Measurements from ENCODE around the gene GRIA4. TPM values are rescaled to one million over a fixed set of nuclear protein-coding genes. Genes with fewer than 3 reads are reported as not detected.

The GRIA4 gene
- total RNA-seq, 2 experiments from 2014 or later, result not detected

GRCh38 chr11:105790840-105791239, 181.0 kb downstream of the GRIA4 start:
- no peaks in the 10 kb centered on the region for H3K9me3 Mint-ChIP-seq
- no peaks in the 10 kb centered on the region for H3K4me1 Mint-ChIP-seq
- POLR2A ChIA-PET, result no interaction called here
- CTCF ChIA-PET, result no interaction called here
- no peaks in the 10 kb centered on the region for H3K27me3 Mint-ChIP-seq
- no peak overlapping the region for H3K4me3 Mint-ChIP-seq
- no peak overlapping the region for H3K27ac Mint-ChIP-seq
- no peaks in the 10 kb centered on the region for H3K36me3 Mint-ChIP-seq (ENCODE audit: low read depth)
- DNase-seq, result no peak

- Mint-ChIP-seq H3K4me1 (no peaks in the 10 kb centered on the region), H3K27ac (no peak overlapping the region), H3K9me3 (no peaks in the 10 kb centered on the region), H3K27me3 (no peaks in the 10 kb centered on the region), H3K4me3 (no peak overlapping the region), H3K36me3 (ENCODE audit: low read depth) (no peaks in the 10 kb centered on the region)
- DNase-seq, result no peak
- ChIA-PET CTCF (no interaction called here), POLR2A (no interaction called here)
These were observed 183.2 kb downstream of the GRIA4 start for GRCh38 chr11:105793092-105793491.

DNA sequence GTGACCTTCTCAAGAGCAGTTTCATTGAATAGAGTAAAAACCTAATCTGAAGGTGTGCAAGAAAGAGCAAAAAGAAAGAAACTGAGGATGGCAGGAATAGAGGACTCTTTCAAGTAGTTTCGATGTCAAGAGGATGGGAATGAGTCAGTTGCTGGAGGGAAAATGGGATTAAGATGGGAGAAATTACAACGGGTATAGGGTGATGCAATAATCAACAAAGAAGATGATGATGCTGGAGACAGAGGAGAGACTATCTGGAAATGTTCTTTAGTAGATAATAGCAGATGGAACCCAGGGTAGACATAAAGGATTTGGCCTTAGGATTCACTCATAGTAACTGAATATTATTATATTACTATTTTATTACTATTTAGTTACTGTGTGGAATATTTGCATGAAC, 189.4 kb downstream of the GRIA4 start:
- Mint-ChIP-seq H3K4me1 (no peaks in the 10 kb centered on the region), H3K27ac (no peak overlapping the region), H3K36me3 (ENCODE audit: low read depth) (no peaks in the 10 kb centered on the region), H3K27me3 (no peaks in the 10 kb centered on the region), H3K4me3 (no peak overlapping the region), H3K9me3 (no peaks in the 10 kb centered on the region)
- DNase-seq, result no peak
- CTCF ChIA-PET, result no interaction called here
- POLR2A ChIA-PET, result no interaction called here

GRCh38 chr11:105799728-105800462, 190.0 kb downstream of the GRIA4 start:
- DNase-seq, result no peak
- POLR2A ChIA-PET, result no interaction called here
- Mint-ChIP-seq H3K4me3 (no peak overlapping the region), H3K27me3 (no peaks in the 10 kb centered on the region), H3K36me3 (ENCODE audit: low read depth) (no peaks in the 10 kb centered on the region), H3K27ac (no peak overlapping the region), H3K4me1 (no peaks in the 10 kb centered on the region), H3K9me3 (no peaks in the 10 kb centered on the region)
- CTCF ChIA-PET, result no interaction called here

GRCh38 chr11:105802390-105802789, 192.5 kb downstream of the GRIA4 start:
- DNase-seq, result no peak

GRCh38 chr11:105811242-105811641, 201.4 kb downstream of the GRIA4 start:
- Mint-ChIP-seq H3K9me3 (no peaks in the 10 kb centered on the region), H3K36me3 (ENCODE audit: low read depth) (no peaks in the 10 kb centered on the region), H3K4me3 (no peak overlapping the region), H3K27ac (no peak overlapping the region), H3K4me1 (no peaks in the 10 kb centered on the region), H3K27me3 (no peaks in the 10 kb centered on the region)
- CTCF ChIA-PET, result no interaction called here
- POLR2A ChIA-PET, result no interaction called here
- no peak for DNase-seq

More at GRCh38 chr11:105802390-105802789, 192.5 kb downstream of the GRIA4 start:
- ChIA-PET CTCF (no interaction called here), POLR2A (no interaction called here)
- Mint-ChIP-seq H3K36me3 (ENCODE audit: low read depth) (no peaks in the 10 kb centered on the region), H3K27me3 (no peaks in the 10 kb centered on the region), H3K27ac (no peak overlapping the region), H3K9me3 (no peaks in the 10 kb centered on the region), H3K4me3 (no peak overlapping the region), H3K4me1 (no peaks in the 10 kb centered on the region)

GRCh38 chr11:105821372-105821771, 211.5 kb downstream of the GRIA4 start:
- ChIA-PET CTCF (no interaction called here), POLR2A (no interaction called here)
- no peak overlapping the region for H3K27ac Mint-ChIP-seq
- no peaks in the 10 kb centered on the region for H3K9me3 Mint-ChIP-seq
- H3K4me1 Mint-ChIP-seq, result no peaks in the 10 kb centered on the region
- H3K36me3 Mint-ChIP-seq (ENCODE audit: low read depth), result no peaks in the 10 kb centered on the region
- no peak for DNase-seq
- no peaks in the 10 kb centered on the region for H3K27me3 Mint-ChIP-seq
- no peak overlapping the region for H3K4me3 Mint-ChIP-seq

DNA sequence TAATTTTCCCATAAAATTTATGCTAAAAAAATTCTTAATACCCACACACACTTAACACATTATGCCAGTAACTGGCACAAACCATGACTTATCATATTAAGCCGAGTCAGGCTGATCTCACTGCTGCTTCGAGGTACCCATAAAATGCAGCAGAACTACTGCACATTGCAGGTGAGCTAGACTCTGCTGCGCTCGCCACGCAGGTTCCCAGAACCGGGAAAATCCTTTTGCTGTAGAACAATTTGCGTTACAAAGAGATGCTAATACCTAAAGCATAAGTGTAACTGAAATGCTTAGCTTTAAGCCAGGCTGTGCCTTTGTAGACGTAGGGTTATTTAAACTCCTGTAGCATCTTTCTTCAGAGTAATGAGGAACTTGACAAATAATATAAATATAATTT, 211.9 kb downstream of the GRIA4 start:
- Mint-ChIP-seq H3K27ac (no peak overlapping the region), H3K4me3 (no peak overlapping the region), H3K36me3 (ENCODE audit: low read depth) (no peaks in the 10 kb centered on the region), H3K9me3 (no peaks in the 10 kb centered on the region), H3K27me3 (no peaks in the 10 kb centered on the region), H3K4me1 (no peaks in the 10 kb centered on the region)
- POLR2A ChIA-PET, result no interaction called here
- DNase-seq, result no peak
- CTCF ChIA-PET, result no interaction called here

GRCh38 chr11:105823495-105824033, 213.7 kb downstream of the GRIA4 start:
- CTCF ChIA-PET, result no interaction called here
- H3K4me1 Mint-ChIP-seq, result no peaks in the 10 kb centered on the region
- no peak for DNase-seq
- POLR2A ChIA-PET, result no interaction called here
- no peaks in the 10 kb centered on the region for H3K27me3 Mint-ChIP-seq
- H3K4me3 Mint-ChIP-seq, result no peak overlapping the region
- no peak overlapping the region for H3K27ac Mint-ChIP-seq
- H3K36me3 Mint-ChIP-seq (ENCODE audit: low read depth), result no peaks in the 10 kb centered on the region
- no peaks in the 10 kb centered on the region for H3K9me3 Mint-ChIP-seq

DNA sequence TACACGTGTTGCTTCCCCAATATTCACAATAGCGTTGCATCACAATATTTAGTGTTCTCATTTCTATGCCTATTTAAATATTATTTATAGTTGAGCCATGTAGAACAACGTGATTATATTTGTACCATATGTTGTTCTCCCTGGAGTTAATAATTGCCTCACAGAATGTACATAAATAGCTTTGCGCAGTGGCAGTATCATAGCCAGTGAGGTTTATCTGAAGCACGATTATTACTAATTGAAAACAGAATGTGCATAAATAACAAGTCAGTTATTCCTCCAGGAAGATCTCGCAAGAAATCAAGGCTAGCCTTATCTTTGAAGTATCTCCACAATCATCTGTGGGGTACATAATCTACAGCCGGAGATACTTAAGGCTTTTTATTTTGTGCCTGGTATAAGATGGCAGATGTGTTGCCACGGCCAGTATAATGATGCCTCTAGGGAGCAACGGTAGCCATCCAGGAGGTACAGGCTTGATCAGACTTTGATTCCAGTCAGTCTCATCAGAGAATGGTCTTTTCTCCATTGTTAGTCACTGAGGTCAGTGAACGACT, 214.7 kb downstream of the GRIA4 start:
- H3K4me3 Mint-ChIP-seq, result no peak overlapping the region
- no peak overlapping the region for H3K27ac Mint-ChIP-seq
- no peaks in the 10 kb centered on the region for H3K9me3 Mint-ChIP-seq
- DNase-seq, result no peak
- H3K36me3 Mint-ChIP-seq (ENCODE audit: low read depth), result no peaks in the 10 kb centered on the region
- H3K4me1 Mint-ChIP-seq, result no peaks in the 10 kb centered on the region
- ChIA-PET CTCF (no interaction called here), POLR2A (no interaction called here)
- H3K27me3 Mint-ChIP-seq, result no peaks in the 10 kb centered on the region

DNA sequence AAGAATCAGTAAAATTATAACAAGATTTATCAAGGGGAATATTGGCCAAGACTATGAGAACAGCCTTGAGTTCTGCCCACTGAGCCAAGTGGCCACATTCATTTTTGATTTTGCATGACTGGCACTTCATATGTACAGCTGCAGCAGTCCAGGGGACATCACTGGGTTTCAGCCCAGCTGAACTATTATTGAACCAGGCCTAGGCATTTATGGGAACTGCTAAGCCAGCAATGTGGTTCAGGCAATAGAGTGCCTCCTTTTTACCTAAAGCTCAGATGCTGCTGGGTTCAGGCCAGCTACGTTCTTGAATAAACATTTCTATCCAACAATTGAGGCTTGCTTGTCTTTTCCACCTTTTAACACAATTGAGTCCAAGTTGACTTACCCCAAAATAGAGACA, 215.3 kb downstream of the GRIA4 start:
- ChIA-PET CTCF (no interaction called here), POLR2A (no interaction called here)
- no peaks in the 10 kb centered on the region for H3K9me3 Mint-ChIP-seq
- no peak overlapping the region for H3K4me3 Mint-ChIP-seq
- no peaks in the 10 kb centered on the region for H3K4me1 Mint-ChIP-seq
- no peaks in the 10 kb centered on the region for H3K27me3 Mint-ChIP-seq
- no peak for DNase-seq
- H3K36me3 Mint-ChIP-seq (ENCODE audit: low read depth), result no peaks in the 10 kb centered on the region
- no peak overlapping the region for H3K27ac Mint-ChIP-seq

DNA sequence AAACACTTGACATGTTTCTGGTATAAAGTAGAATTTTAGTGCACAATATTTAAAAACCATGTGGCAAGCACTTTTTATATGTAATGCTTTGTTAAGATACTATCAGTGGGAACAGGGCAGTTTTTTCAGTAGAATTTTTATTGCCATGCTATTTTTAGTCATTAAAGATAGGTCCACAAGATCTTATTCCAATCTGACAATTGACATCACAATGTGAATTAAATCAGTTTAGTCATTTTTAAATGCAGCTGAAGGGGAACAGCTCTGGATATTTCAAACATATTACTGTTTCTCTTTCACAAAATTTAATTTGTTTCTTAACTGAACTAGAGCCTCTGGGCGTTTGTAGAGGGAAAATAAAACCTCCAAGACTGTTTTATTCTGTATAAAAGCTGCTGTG, 218.0 kb downstream of the GRIA4 start:
- Mint-ChIP-seq H3K27ac (no peak overlapping the region), H3K27me3 (no peaks in the 10 kb centered on the region)
- CTCF ChIA-PET, result no interaction called here

GRCh38 chr11:105829084-105829483, 219.2 kb downstream of the GRIA4 start:
- no peak overlapping the region for H3K4me3 Mint-ChIP-seq
- H3K9me3 Mint-ChIP-seq, result no peaks in the 10 kb centered on the region
- POLR2A ChIA-PET, result interaction anchor here (0.6 kb wide), 1 partner anchor 15 kb away, joined by 3 read pairs; no protein-coding TSS in a partner anchor
- no peak overlapping the region for H3K27ac Mint-ChIP-seq
- no peaks in the 10 kb centered on the region for H3K4me1 Mint-ChIP-seq
- CTCF ChIA-PET, result no interaction called here
- no peaks in the 10 kb centered on the region for H3K36me3 Mint-ChIP-seq (ENCODE audit: low read depth)
- no peaks in the 10 kb centered on the region for H3K27me3 Mint-ChIP-seq
- DNase-seq, result no peak

More for the DNA sequence above, 218.0 kb downstream of the GRIA4 start:
- no peaks in the 10 kb centered on the region for H3K36me3 Mint-ChIP-seq (ENCODE audit: low read depth)
- DNase-seq, result no peak
- H3K4me1 Mint-ChIP-seq, result no peaks in the 10 kb centered on the region
- POLR2A ChIA-PET, result no interaction called here
- no peak overlapping the region for H3K4me3 Mint-ChIP-seq
- no peaks in the 10 kb centered on the region for H3K9me3 Mint-ChIP-seq

DNA sequence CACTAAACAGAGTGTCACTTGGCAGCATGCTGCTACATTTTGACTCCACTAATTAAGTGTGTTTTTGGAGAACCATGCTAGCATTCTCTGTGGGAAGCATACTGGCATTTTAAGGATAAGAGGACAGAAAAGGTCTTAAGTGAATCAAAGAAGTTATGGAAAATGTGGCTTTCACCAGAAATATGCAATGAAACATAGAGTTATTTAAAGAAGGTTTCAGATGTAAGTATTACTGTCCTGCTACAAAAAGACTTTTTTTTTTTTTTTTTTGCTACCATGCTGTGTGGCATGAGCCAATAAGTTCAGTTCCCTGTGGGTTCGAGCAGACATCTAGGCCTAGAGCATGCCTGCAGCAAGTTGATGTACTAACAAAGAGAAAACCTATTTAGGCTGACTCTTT, 224.6 kb downstream of the GRIA4 start:
- H3K36me3 Mint-ChIP-seq (ENCODE audit: low read depth), result no peaks in the 10 kb centered on the region
- ChIA-PET CTCF (no interaction called here), POLR2A (no interaction called here)
- no peak for DNase-seq
- H3K9me3 Mint-ChIP-seq, result no peaks in the 10 kb centered on the region
- no peaks in the 10 kb centered on the region for H3K27me3 Mint-ChIP-seq
- no peaks in the 10 kb centered on the region for H3K4me1 Mint-ChIP-seq
- no peak overlapping the region for H3K4me3 Mint-ChIP-seq
- no peak overlapping the region for H3K27ac Mint-ChIP-seq
